ENCODE measurements around the gene RNASE3. TPM values are rescaled to one million over a fixed set of nuclear protein-coding genes. Genes with fewer than 3 reads are reported as not detected.
"Not testable (repeated sequence)": the region's sequence is repeated elsewhere in the genome, so short reads cannot be mapped to it uniquely, and the experiment has no call there.

Gene RNASE3
- total RNA-seq, 4 donors from 2014 or later, result not detected

DNA sequence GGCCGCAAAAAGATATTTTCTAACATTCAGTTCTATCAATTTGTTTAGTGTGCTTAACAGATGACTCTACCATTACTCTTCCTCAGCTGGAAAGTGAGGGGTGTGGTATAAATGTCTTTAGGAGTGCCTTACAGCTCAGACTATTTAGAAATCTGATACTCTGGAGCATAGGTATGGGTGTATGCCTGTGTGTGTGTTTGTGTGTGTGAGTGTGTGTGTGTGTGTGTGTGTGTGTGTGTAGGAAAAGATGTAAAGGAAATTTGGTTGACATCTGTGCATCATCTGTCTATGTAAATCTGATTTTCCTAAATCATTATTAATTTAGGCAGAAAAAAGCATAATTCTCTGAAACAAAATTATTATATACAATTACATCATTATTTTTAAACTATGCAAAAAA lies 16.0 kb downstream of the RNASE3 start:
- TF ChIP-seq POLR2A (IDR thresholded peaks at IDR 0.05) (no peak), CTCF (IDR thresholded peaks at IDR 0.05) (no peak)
- 92 to 100% methylated on average over 1 of the region's 1 CpG for WGBS, 2 donors
- H3K4me3 ChIP-seq (ENCODE audit: low read depth, poor library complexity, severe bottlenecking), result no peak overlapping the region
- no peak for DNase-seq (ENCODE audit: low spot score in 2 of 2)
- intact Hi-C loops (cut with DNase I; ENCODE audit: low total_unique reads), result no loop called here

GRCh38 chr14:20910822-20911221 lies 19.6 kb downstream of the RNASE3 start:
- DNase-seq (ENCODE audit: low spot score in 2 of 2); H3K4me3 ChIP-seq (ENCODE audit: low read depth, poor library complexity, severe bottlenecking); intact Hi-C loops (cut with DNase I; ENCODE audit: low total_unique reads): not testable (repeated sequence)
- 80 to 90% methylated on average over 8 to 12 of the region's 14 CpGs for WGBS, 2 donors

GRCh38 chr14:20919038-20919756 lies 28.0 kb downstream of the RNASE3 start:
- DNase-seq (ENCODE audit: low spot score in 2 of 2), result peak in 1 of 2 donors; percentile 16
- intact Hi-C loops (cut with DNase I; ENCODE audit: low total_unique reads); H3K4me3 ChIP-seq (ENCODE audit: low read depth, poor library complexity, severe bottlenecking): not testable (repeated sequence)
- 64 to 77% methylated on average over 11 of the region's 11 CpGs for WGBS, 2 donors

- 21 to 71% methylated on average over 2 of the region's 2 CpGs for WGBS, 2 donors
- intact Hi-C loops (cut with DNase I; ENCODE audit: low total_unique reads); H3K4me3 ChIP-seq (ENCODE audit: low read depth, poor library complexity, severe bottlenecking); DNase-seq (ENCODE audit: low spot score in 2 of 2): not testable (repeated sequence)
Observed at GRCh38 chr14:20923766-20924297, 32.6 kb downstream of the RNASE3 start.

DNA sequence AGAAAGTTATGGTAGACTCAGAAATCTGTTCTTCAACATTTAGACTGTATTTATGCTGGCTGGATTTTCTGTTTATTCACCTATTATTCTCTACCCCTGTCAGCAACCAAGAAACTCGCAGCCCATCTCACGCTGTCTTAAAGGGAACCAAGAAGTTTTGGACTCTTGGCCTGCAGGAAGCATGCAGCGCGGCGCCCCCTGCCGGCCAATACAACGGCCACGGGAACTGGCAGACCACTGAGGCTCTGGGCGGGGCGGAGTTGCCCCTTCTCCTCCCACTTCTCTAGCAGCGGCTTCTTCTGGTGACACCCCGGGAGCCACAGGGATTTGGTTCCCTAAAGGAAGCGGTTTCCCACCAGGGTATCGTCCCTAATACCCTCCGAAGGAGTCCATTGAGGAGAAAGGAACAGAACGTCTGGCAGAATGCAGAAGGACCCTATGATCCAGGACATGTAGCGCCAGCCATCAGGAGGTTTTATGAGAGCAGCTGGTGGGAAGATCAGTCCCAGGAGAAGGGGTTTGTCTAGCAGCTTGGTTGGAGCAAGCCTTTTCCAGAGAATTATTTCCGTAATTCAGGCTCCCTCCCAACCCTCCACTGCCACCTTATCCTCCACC lies 43.1 kb downstream of the RNASE3 start:
- no peak for TF ChIP-seq POLR2A (IDR thresholded peaks at IDR 0.05)
- TF ChIP-seq CTCF (IDR thresholded peaks at IDR 0.05), result no peak
- no peak overlapping the region for H3K4me3 ChIP-seq (ENCODE audit: low read depth, poor library complexity, severe bottlenecking)
- WGBS, 2 donors, result 33 to 43% methylated on average over 16 to 18 of the region's 18 CpGs
- intact Hi-C loops (cut with DNase I; ENCODE audit: low total_unique reads), result no loop called here
- DNase-seq (ENCODE audit: low spot score in 2 of 2), result no peak

GRCh38 chr14:20935303-20935984 lies 44.3 kb downstream of the RNASE3 start:
- WGBS, 2 donors, result 82 to 85% methylated on average over 5 of the region's 5 CpGs
- TF ChIP-seq POLR2A (IDR thresholded peaks at IDR 0.05), result no peak
- no peak for TF ChIP-seq CTCF (IDR thresholded peaks at IDR 0.05)

More at GRCh38 chr14:20935303-20935984, 44.3 kb downstream of the RNASE3 start:
- intact Hi-C loops (cut with DNase I; ENCODE audit: low total_unique reads), result no loop called here
- no peak for DNase-seq (ENCODE audit: low spot score in 2 of 2)
- H3K4me3 ChIP-seq (ENCODE audit: low read depth, poor library complexity, severe bottlenecking), result no peak overlapping the region

Other genes with a start within 250 kb of the RNASE3 start
- gene OR6S1, start 249.7 kb upstream of the RNASE3 start, total RNA-seq, result not detected
- gene RNASE4, start 206.8 kb upstream of the RNASE3 start, total RNA-seq, result 100 to 1,000 TPM in 2 of 4 donors, 10 to 100 TPM in 2; 67.3 to 102 (median 90.6) TPM
- 10 to 100 TPM; 19.8 to 45.5 (median 32.1) TPM for gene ANG, start 202.6 kb upstream of the RNASE3 start, total RNA-seq
- not detected for gene EDDM3A, start 145.5 kb upstream of the RNASE3 start, total RNA-seq
- not detected for gene EDDM3B, start 123.0 kb upstream of the RNASE3 start, total RNA-seq
- 10 to 100 TPM in 1 of 4 donors, 1 to 10 TPM in 3; 1.7 to 15.4 (median 6.6) TPM for gene RNASE6, start 110.1 kb upstream of the RNASE3 start, total RNA-seq
- 100 to 1,000 TPM in 1 of 4 donors, 10 to 100 TPM in 3; 42.6 to 129 (median 87.7) TPM for gene RNASE1, start 88.5 kb upstream of the RNASE3 start, total RNA-seq
- gene RNASE2, start 64.1 kb downstream of the RNASE3 start, total RNA-seq, result under 1 TPM in 1 of 4 donors, not detected in 3; 0.96 TPM
- gene METTL17, start 98.6 kb downstream of the RNASE3 start, total RNA-seq, result 100 to 1,000 TPM in 2 of 4 donors, 10 to 100 TPM in 2; 73.0 to 152 (median 91.6) TPM
- 100 to 1,000 TPM in 1 of 4 donors, 10 to 100 TPM in 3; 25.3 to 117 (median 46.9) TPM for gene SLC39A2, start 107.9 kb downstream of the RNASE3 start, total RNA-seq
- 100 to 1,000 TPM; 186 to 475 (median 282) TPM for gene NDRG2, start 133.7 kb downstream of the RNASE3 start, total RNA-seq
- under 1 TPM in 1 of 4 donors, not detected in 3; 0.71 TPM for gene TPPP2, start 138.8 kb downstream of the RNASE3 start, total RNA-seq
- gene RNASE13, start 143.4 kb downstream of the RNASE3 start, total RNA-seq, result not detected
- 10 to 100 TPM; 34.1 to 83.3 (median 47.8) TPM for gene RNASE7, start 151.0 kb downstream of the RNASE3 start, total RNA-seq
- gene RNASE8, start 166.4 kb downstream of the RNASE3 start, total RNA-seq, result not detected
- 10 to 100 TPM in 3 of 4 donors, 1 to 10 TPM in 1; 7.5 to 21.2 (median 14.4) TPM for gene ARHGEF40, start 178.9 kb downstream of the RNASE3 start, total RNA-seq
- 10 to 100 TPM; 56.9 to 89.9 (median 82.2) TPM for gene ZNF219, start 207.3 kb downstream of the RNASE3 start, total RNA-seq
- 1 to 10 TPM in 1 of 4 donors, under 1 TPM in 1, not detected in 2; 0.39 to 1.0 TPM for gene TMEM253, start 209.7 kb downstream of the RNASE3 start, total RNA-seq